ENCODE measurements around the gene ASB18.

- TF ChIP-seq, protein P1, sequence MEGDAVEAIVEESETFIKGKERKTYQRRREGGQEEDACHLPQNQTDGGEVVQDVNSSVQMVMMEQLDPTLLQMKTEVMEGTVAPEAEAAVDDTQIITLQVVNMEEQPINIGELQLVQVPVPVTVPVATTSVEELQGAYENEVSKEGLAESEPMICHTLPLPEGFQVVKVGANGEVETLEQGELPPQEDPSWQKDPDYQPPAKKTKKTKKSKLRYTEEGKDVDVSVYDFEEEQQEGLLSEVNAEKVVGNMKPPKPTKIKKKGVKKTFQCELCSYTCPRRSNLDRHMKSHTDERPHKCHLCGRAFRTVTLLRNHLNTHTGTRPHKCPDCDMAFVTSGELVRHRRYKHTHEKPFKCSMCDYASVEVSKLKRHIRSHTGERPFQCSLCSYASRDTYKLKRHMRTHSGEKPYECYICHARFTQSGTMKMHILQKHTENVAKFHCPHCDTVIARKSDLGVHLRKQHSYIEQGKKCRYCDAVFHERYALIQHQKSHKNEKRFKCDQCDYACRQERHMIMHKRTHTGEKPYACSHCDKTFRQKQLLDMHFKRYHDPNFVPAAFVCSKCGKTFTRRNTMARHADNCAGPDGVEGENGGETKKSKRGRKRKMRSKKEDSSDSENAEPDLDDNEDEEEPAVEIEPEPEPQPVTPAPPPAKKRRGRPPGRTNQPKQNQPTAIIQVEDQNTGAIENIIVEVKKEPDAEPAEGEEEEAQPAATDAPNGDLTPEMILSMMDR (conservative IDR thresholded peaks at IDR 0.05): no peak
- TF ChIP-seq EZH2 (IDR thresholded peaks at IDR 0.05; ENCODE audit: low read depth): no peak
Measured at GRCh38 chr2:236155406-236155805, 108.8 kb downstream of the ASB18 start.
